ENCODE results near the gene CHRNG. TPM values are rescaled to one million over a fixed set of nuclear protein-coding genes. Genes with fewer than 3 reads are reported as not detected.

Gene CHRNG
- total and polyA plus RNA-seq, 2 experiments from 2014 or later: not detected

GRCh38 chr2:232525791-232526371, 13.6 kb upstream of the CHRNG start, which contains the start of gene CHRND:
Gene CHRND, plus strand, starts transcription at chr2:232526160. Its CDS starts 56 bp downstream, at chr2:232526216.
- H3K4me3 ChIP-seq: no peak within 1 kb of the TSS
- no peaks in the 10 kb centered on the region; the same call in 1 of the 2 replicates for H4K20me1 ChIP-seq (replicated peaks; ENCODE audit: insufficient read depth)
- TF ChIP-seq ETS1 (IDR thresholded peaks at IDR 0.05): no peak
- no peak for TF ChIP-seq EZH2 (IDR thresholded peaks at IDR 0.05; ENCODE audit: low read depth, unreplicated experiment)
- no peak for TF ChIP-seq EZH2phosphoT487 (IDR thresholded peaks at IDR 0.05; ENCODE audit: unreplicated experiment)
- TF ChIP-seq NANOG (IDR thresholded peaks at IDR 0.05; ENCODE audit: borderline replicate concordance): no peak
- TF ChIP-seq STAT1 (IDR thresholded peaks at IDR 0.05; ENCODE audit: unreplicated experiment): no peak
- no peak for TF ChIP-seq POLR2AphosphoS5 (IDR thresholded peaks at IDR 0.05; ENCODE audit: low read depth)
- TF ChIP-seq CTCF (conservative IDR thresholded peaks at IDR 0.05; ENCODE audit: low read depth in 2 of 2): no peak
- no peak for TF ChIP-seq CREB1 (CRISPR knock-in tag; IDR thresholded peaks at IDR 0.05; ENCODE audit: low read depth)
- TF ChIP-seq ZNF114 (CRISPR knock-in tag; IDR thresholded peaks at IDR 0.05): no peak
- TF ChIP-seq ZNF331 (CRISPR knock-in tag; IDR thresholded peaks at IDR 0.05; ENCODE audit: low read depth): no peak
- no peak for TF ChIP-seq JUNB (IDR thresholded peaks at IDR 0.05; ENCODE audit: unreplicated experiment)
- TF ChIP-seq REST (IDR thresholded peaks at IDR 0.05; ENCODE audit: unreplicated experiment): no peak
- Mint-ChIP-seq H3K27ac (no peak within 1 kb of the TSS), H3K4me1 (peaks cover 16% of the 10 kb centered on the region), H3K27me3 (ENCODE audit: insufficient read depth, low read depth, poor library complexity) (peaks cover 48% of the 10 kb centered on the region), H3K4me3 (no peak within 1 kb of the TSS), H3K36me3 (ENCODE audit: low read depth) (no peaks in the 10 kb centered on the region; the same call in 2 of the 3 replicates), H3K9me3 (no peaks in the 10 kb centered on the region)
- no peaks in the 10 kb centered on the region for H3K79me2 ChIP-seq (replicated peaks; ENCODE audit: insufficient read depth)
- DNase-seq (ENCODE audit: low spot score): no peak
- no peaks in the 10 kb centered on the region for H3K36me3 ChIP-seq (ENCODE audit: insufficient read depth)
- H3K4me2 ChIP-seq: no peak within 1 kb of the TSS
- H2AFZ ChIP-seq: no peak within 1 kb of the TSS
- no peaks in the 10 kb centered on the region for H3K9me2 ChIP-seq (ENCODE audit: insufficient read depth)
- H3K4me1 ChIP-seq (ENCODE audit: insufficient read depth): no peaks in the 10 kb centered on the region; the same call in 1 of the 2 replicates
- peaks cover 43% of the 10 kb centered on the region for H3K27me3 ChIP-seq (ENCODE audit: insufficient read depth)
- no peak within 1 kb of the TSS for H3K27ac ChIP-seq (ENCODE audit: low read depth)
- ATAC-seq: no peak
- H3F3A ChIP-seq (replicated peaks; ENCODE audit: low read depth): 0 out of 2 replicates have a peak, but pooled peaks cover 3% of the 10 kb centered on the region
